OCI-LY3 (cell line): ENCODE data around the gene ESM1.

Source experiments
- EZH2phosphoT487 ChIP-seq: fragments of 200-600 bp; shearing (Covaris generic); IDR thresholded peaks from 2 replicates; pipeline ENCODE4 v1.6.1; 2018; ENCODE audit warnings: antibody characterized with exemption, mixed run types, low read depth
- TF ChIP-seq, protein P1 (sequence below): fragments of 200-600, 300-600 bp; sonication (generic); IDR thresholded peaks from 2 replicates; pipeline ENCODE4 v1.5.1; 2014; ENCODE audit warnings: antibody characterized with exemption, low read length, low read depth

- TF ChIP-seq, protein P1, sequence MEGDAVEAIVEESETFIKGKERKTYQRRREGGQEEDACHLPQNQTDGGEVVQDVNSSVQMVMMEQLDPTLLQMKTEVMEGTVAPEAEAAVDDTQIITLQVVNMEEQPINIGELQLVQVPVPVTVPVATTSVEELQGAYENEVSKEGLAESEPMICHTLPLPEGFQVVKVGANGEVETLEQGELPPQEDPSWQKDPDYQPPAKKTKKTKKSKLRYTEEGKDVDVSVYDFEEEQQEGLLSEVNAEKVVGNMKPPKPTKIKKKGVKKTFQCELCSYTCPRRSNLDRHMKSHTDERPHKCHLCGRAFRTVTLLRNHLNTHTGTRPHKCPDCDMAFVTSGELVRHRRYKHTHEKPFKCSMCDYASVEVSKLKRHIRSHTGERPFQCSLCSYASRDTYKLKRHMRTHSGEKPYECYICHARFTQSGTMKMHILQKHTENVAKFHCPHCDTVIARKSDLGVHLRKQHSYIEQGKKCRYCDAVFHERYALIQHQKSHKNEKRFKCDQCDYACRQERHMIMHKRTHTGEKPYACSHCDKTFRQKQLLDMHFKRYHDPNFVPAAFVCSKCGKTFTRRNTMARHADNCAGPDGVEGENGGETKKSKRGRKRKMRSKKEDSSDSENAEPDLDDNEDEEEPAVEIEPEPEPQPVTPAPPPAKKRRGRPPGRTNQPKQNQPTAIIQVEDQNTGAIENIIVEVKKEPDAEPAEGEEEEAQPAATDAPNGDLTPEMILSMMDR = no peak
- no peak for TF ChIP-seq EZH2phosphoT487
These were observed 49.2 kb downstream of the ESM1 start for GRCh38 chr5:54936201-54936600.
